Activated CD4-positive, CD25-positive, alpha-beta regulatory T cell treated with anti-CD3 and anti-CD28 coated beads, Interleukin-2, amount 50 U/mL, for 72 hours (primary cell): ENCODE data around the gene PARVG.

Experiments used
- DNase-seq: peaks from one replicate; pipeline ENCODE4 v3.0.0; 2021

Gene PARVG

GRCh38 chr22:44199866-44200265 is 19.1 kb downstream of the PARVG start:
- DNase-seq = no peak

GRCh38 chr22:44200451-44200850 is 19.7 kb downstream of the PARVG start:
- DNase-seq = peak; percentile 27

DNA sequence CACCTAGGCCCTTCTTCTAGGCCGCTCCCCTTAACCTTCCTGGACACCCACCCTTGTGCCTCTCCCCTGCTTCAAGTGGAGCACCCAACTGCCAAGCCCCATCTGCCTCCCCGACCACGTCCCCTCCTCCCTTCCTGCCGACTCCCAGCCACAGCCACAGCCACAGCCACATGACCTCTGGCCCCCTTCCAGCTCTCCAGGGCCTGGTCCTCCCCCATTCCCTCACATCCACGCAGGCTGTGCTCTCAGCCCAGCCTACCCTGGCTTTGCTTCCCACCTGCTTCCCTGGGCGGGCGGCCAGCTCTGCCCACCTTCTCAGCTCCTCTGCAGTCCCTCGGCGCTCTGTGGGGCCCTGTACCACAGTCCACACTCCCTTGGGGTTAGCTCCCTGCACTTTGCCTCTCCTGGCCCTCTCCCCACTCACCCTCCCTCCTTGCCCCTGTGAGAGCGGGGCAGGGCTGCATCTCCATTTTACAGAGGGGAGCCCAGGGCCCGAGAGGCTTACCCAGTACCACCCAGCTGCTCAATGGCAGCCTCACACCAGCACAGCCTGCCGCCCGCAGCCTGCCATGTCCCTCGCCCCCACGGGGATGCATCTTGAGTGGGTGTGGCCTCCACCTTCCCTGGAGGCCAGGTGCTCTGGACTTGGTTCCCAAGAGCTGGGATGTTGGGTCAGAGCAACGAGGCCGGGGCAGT is 20.3 kb downstream of the PARVG start:
- DNase-seq = peak; percentile 21

- DNase-seq = peak; percentile 21
Observed at GRCh38 chr22:44201665-44202064, 20.9 kb downstream of the PARVG start.

DNA sequence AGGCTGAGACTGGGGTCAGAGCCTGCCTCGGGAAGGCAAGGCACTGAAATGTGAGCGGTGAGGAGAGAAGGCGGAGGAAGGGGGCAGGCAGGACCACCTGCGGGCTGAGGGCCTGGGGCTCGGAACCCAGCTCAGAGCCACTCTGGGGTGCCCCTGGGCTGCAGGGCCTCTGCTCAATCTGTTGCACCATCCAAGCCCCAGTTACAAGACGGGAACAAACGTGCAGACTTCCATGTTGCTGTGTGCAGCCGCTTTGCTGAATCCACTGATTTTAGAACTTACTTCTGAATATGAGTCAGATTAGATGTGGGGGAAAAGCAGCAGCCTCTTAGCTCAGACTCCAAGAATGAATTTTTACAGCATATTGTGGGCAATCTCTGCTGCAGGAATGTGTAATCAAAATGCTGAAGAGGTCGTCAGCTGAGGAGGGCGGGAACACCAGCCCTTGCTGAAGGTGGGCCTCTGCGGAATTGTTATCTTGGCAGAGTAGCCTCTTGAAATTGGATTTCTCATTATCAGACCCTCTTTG is 21.6 kb downstream of the PARVG start:
- peak; percentile 17 for DNase-seq

DNA sequence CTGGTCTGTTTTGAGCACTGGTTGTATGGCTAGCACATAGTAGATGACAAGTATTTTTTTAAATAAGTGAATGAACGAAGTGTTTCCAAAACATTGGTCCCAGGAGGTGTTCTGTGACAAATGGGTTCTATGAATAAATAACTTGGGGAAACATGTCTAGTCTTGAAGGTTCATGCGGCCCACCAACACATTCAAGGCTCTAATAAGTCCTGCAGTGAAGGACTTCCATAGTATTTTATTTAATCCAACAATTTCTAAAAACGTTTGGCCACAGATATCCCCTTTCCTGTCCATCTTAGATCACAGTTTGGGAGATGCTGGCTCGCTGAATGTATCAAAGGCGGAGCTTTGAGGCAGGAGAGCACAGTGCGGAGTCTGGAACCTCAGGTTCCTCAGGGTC is 22.5 kb downstream of the PARVG start:
- DNase-seq = no peak

DNA sequence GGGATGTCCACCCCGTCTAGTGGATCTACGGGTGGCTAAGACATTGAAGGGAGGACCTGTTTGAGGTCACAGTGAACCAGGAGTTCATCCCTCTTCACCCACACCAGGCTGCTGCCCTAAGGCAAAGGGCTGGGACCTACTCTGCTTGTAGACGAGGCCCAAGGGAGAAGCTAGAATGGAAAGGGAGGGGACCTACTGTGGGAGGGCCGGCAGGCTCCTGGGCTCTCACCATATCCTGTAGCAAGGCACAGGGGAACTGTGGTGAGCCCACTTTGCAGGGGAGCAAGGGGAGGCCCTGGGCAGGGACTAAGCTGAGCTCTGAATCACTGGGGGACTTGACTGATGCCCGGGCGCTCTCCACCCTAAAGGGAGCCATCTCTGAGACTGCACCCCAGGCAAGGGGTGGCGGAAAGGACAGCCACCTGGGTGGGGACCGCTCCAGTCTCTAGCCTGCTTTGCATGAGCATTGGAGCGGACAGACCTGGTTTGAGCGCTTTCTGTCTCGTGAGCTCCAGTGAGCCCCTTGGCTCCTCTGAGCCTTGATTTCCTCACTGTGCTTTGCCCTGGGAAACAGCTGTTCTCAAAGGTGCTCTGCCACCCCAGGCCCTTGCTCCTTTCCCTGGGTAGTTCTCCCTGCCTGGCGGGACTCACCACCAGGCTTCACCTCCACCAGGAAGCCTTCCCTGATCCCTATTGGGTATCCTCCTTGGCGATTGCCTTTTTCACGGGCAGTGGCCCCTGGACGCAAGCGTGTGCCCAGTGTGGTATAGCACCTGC is 24.2 kb downstream of the PARVG start:
- DNase-seq = peak; percentile 21

- peak; percentile 17 for DNase-seq
Observed at GRCh38 chr22:44205516-44206329, 25.0 kb downstream of the PARVG start.

DNA sequence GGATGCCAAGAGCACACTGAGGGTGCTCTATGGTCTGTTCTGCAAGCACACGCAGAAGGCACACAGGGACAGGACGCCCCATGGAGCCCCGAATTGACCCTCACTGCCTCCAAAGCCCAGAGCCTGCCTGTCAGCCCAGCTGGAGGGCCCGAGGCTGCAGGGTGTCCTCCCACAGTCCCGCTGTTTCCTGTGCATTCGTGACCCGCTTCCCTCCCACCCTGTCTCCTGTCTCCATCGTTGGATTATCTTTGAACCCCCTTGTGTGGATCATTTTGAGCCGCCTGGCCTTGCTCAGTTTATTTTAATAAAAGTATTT is 25.6 kb downstream of the PARVG start:
- DNase-seq = no peak

DNA sequence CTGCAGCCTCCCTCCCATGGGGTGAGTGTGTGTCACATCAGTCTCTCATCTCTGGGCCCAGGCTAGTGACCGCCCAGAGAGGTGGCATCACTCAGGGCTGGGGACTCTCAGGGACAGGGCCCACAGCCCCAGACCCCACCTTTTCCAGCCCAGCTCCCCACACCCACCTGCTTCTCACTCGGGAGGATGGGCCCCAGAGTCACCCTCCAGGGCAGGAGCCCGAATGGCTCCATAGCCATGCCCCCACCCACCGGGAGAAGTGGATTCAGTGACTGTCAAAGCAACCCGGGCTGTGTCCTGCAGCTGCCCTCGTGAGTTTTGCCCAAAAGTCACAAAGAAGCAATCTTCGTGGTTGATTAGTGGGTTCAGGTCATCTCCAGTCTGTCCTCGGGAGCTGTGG is 26.0 kb downstream of the PARVG start:
- DNase-seq = no peak

DNA sequence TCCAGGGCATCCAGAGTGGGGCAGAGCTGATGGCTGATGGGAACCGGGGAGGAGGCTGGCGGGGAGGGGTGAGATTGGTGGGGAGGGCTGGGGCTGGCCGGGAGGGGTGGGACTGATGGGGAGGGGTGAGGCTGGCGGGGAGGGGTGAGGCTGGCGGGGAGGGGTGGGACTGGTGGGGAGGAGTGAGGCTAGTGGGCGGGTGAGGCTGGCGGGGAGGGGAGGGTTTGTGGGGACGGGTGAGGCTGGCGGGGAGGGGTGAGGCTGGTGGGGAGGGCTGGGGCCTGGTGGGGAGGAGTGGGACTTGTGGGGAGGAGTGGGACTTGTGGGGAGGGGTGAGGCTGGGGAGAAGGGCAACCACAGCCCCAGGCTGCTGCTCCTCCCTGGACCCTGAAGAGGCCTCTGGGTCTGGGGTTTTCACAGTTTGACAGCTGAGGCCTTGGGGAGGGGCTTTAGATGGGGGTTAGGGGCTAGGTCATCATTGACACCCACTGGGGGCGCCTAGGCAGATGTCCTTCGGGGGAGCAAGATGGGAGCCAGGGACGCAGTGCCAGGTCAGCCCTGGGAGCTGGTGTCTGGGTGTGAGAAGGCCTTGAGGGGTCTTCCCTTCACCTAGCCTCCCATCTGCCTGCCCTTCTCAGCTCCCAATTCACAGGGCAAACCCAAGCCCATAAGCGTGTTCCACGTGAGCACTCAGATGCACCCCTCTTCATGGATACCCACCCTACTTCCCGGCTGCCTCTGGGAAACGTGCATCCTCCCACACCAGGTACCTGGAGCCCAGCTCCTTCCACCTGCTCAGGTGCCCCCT is 26.7 kb downstream of the PARVG start:
- no peak for DNase-seq

GRCh38 chr22:44207981-44208317 is 27.2 kb downstream of the PARVG start:
- DNase-seq = no peak

DNA sequence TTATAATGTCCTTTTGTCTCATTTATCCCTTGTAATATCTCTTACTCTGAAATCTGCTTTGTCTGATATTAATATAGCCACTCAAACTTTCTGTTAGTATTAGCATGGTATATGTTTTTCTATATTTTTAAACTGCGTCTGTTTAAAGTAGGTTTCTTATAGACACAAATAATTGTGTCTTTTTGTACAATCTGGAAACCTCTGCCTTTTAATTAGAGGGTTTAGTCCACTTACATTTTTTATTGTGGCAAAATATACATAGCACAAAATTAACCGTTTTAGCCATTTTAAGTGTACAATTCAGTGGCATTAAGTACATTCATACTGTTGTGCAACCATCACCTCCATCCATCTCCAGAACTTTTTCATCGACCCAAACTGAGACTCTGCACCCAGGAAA is 28.6 kb downstream of the PARVG start:
- no peak for DNase-seq

DNA sequence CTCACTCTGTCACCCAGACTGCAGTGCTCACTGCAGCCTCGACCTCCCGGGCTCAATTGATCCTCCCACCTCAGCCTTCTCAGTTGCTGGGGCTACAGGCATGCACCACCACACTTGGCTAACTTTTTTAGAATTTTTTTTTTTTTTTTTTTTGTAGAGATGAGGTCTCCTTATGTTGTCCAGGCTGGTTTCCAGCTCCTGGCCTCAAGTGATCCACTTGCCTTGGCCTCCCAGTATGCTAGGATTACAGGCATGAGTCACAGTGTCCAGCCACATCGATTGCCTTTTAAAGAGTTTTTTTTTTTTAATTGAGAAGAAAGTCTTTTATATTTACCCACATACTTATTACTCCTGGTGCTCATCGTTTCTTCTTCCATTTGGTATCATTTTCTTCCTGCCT is 30.0 kb downstream of the PARVG start:
- DNase-seq = no peak

- no peak for DNase-seq
Observed at GRCh38 chr22:44211256-44211945, 30.7 kb downstream of the PARVG start.

DNA sequence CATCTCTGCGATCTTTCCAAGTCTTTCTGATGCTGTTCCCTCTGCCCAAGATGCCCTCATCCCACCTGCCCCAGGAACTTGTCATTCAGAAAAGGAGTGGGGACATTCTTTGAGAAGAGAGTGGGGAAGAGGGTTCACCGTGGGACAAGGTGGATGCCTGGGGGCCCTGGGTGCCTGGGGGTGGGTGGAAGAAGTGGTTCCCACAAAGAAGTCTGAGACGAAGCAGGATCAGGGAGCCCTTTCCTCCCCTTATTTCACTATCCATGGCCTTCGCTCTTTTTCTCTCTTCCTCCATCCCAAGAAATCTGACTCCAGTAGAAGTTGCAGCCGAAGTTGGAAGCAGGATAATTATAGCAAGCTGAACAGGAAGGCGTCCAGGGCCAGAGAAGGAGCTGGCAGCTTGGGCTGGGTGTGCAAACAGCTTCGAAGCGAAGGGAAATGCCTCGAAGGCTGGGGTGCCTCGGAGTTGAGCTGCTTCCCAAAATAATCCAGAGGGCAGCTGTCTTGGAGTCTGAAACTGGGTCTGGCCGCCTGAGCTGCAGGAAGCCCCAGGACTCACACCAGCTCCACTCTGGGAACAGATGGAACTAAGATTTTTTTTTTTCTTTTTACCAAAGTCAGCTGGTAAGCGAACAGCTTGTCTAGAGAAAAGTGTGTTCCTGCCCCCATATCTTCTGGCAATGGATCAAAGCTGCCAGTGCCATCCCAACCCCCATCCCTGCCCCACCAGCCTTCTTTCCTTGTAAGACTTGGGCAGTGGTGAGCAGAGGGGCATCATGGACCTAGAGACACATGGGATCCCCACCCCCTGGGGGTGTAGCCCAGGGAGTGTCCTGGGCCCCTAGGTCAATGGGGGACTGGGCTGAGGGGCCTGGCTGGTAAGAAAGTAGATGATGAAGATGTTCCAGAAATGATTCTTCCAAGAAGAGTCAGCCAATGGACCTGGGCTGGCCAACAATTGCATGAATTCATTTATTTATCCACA is 31.5 kb downstream of the PARVG start:
- DNase-seq = no peak

GRCh38 chr22:44212936-44213335 is 32.2 kb downstream of the PARVG start:
- no peak for DNase-seq

DNA sequence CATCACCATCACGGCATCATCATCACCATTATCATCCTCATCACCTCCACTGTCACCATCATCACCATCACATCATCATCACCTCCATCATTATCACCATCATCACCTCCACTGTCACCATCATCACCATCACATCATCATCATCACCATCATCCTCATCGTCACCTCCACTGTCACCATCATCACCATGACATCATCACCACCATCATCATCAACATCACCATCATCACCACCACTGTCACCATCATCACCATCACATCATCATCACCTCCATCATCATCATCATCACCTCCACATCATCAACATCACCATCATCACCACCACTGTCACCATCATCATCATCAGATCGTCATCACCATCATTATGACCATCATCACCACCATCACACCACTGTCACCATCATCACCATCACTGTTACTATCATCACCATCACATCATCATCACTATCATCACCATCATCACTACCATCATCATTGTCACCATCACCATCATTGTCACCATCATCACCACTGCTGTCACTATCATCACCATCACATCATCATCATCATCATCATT is 32.8 kb downstream of the PARVG start:
- DNase-seq = no peak

DNA sequence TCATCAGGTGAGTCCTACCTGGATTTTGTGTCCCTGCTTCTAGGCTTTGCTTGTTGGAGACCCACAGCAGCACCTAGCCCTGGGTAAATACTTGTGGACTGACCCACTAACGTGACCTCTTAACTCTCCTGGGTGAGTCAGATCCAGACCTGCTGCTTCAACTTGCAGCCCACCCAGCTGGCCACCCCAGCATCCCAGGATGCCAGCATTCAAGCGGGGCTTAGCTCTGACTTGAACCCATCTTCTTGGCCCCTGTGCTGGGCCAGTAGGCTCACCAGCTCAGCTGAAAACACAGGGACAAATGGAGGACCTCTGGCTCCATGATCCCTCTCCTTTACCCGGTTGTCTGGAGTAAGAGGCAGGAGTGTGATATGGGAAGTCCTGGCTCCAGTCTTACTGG is 33.5 kb downstream of the PARVG start:
- no peak for DNase-seq

DNA sequence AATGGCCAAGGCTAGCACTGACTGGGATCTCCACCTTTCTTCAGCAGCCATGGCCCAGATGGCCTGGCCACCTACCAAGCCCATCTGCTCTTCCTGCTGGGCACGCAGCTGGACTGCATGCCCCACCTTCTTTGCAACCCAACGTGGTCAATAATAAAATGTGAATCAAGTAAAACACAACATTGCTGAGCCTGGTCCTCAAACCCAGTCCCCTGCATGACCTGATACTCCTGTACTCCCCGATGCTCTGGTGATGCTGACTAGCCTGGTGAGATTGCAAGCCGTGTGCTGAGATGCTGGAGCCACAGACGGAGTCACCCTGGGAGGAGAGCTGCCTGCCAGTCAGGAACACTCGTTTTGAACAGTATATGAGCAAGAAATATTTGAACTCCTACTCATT is 34.0 kb downstream of the PARVG start:
- DNase-seq = no peak

GRCh38 chr22:44215287-44215686 is 34.6 kb downstream of the PARVG start:
- DNase-seq = no peak
